ENCODE data around the gene DOK4.

GRCh38 chr16:57480754-57481230 lies 5.5 kb downstream of the DOK4 start:
- no peak for TF ChIP-seq CTCF (conservative IDR thresholded peaks at IDR 0.05 in 1 of 2, IDR thresholded peaks at IDR 0.05 in 1 of 2; ENCODE audit: extremely low read depth in 1 of 2, insufficient read depth in 1 of 2, low read depth in 1 of 2, low read length in 2 of 2)
- TF ChIP-seq EZH2 (IDR thresholded peaks at IDR 0.05; ENCODE audit: borderline replicate concordance, low read length) = no peak

All from mammary epithelial cell (primary cell).